Measurements from ENCODE around the gene NDC80.

The NDC80 gene

DNA sequence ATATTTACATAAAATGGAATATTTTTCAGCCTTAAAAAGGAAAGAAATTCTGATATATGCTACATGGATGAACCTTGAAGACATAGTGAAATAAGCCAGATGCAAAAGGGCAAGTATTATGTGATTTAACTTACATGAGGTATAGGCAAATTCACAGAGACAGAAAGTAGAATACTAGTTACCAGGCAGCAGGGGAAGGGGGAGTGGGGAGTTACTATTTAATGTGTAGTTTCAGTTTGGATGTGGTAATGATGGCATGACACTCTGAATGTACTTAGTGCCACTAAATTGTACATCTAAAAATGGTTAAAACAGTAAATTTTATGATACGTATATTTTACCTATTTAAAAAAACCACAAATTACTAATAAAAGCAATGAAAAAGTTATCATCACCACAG is 12.1 kb upstream of the NDC80 start:
- no peak for DNase-seq

DNA sequence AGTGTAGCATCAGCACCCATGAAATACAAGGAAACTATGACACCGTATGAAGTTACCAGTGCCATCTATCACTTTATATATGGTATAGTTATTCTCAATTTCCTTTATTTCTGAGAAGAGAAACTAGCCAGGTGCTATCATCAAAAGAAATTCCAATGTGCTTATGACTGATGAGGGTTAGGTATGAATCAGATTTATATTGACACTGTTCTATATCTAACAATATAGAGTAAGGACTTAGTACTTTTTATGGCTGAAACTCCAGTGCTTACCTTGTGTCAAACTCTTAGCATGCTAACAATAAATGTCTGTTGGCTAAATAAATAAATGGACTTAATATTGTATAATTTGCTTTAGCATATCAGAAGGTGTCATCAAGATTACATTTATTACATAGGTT is 7.0 kb upstream of the NDC80 start:
- no peak for DNase-seq

DNA sequence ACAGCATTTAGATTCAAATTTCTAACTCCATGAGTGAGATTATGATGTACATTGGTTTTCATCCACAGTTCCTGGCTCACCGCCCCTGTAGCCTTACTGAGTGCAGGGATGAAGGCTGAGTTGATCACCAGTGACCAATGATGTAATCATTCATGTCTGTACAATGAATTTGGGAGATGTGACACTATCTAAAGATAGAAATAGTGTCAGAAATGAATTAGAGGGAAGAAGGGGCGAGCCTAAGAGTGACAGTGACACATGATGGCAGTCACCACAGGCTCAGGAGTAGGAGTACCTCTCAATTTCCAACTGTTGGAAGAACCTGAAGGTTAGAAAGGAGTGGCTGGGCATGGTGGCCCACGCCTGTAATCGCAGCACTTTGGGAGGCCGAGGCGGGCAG is 3.2 kb upstream of the NDC80 start:
- DNase-seq: no peak

DNA sequence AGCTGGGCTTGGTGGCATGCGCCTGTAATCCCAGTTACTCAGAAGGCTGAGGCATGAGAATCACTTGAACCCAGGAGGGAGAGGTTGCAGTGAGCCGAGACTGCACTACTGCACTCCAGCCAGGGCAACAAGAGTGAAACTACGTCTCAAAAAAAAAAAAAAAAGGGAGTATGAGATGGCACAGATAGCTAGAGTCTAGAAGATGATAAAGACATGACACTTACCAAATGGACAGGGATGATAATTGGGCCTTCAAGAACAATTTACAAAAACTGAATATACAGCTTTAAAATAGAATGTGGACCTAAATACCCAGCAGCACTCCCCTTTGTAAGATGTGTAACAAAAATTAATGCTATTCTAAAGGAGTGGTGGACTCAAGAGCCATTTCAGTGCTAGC is 2.8 kb upstream of the NDC80 start:
- DNase-seq: no peak

GRCh38 chr18:2569338-2570207 is 1.8 kb upstream of the NDC80 start:
- no peak for DNase-seq

GRCh38 chr18:2570772-2571199 is 571 bp upstream of the NDC80 start:
- DNase-seq: peak; percentile 85

- peak; percentile 36 for DNase-seq
Measured at GRCh38 chr18:2572171-2572569, 813 bp downstream of the NDC80 start.

DNA sequence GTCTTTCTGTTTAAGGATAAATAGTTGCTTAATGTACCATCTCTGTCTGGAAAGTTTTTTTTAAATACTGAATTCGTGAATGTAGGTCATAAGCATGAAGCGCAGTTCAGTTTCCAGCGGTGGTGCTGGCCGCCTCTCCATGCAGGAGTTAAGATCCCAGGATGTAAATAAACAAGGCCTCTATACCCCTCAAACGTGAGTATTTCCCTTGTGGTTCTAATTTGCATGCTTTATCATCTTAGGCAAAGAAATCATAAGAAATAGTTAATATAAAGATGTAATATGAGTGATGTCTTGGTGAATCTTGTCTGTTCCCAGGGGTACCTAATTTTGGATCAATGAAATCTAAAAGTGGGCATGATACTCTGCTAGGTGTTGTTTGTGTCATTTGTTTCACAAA is 1.5 kb downstream of the NDC80 start:
- no peak for DNase-seq

GRCh38 chr18:2573408-2573807 is 2.1 kb downstream of the NDC80 start:
- no peak for DNase-seq

DNA sequence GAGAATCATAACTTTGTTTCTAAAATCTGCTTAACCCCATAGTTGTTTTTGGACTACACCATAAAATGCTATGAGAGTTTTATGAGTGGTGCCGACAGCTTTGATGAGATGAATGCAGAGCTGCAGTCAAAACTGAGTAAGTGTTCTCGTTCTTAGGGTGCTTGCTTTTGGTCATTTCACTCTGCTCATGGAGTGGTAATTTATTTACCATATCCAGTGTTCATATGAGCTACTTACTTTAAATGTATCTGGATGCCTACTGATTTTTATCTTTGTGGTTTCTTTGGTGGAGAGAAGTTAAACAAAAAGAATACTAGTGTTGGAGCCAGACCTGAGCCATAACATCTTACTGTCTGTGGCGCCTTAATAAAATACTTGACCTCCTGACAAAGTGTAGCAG is 16.4 kb downstream of the NDC80 start:
- DNase-seq: no peak

- no peak for DNase-seq
Measured at GRCh38 chr18:2588666-2589344, 17.4 kb downstream of the NDC80 start.

DNA sequence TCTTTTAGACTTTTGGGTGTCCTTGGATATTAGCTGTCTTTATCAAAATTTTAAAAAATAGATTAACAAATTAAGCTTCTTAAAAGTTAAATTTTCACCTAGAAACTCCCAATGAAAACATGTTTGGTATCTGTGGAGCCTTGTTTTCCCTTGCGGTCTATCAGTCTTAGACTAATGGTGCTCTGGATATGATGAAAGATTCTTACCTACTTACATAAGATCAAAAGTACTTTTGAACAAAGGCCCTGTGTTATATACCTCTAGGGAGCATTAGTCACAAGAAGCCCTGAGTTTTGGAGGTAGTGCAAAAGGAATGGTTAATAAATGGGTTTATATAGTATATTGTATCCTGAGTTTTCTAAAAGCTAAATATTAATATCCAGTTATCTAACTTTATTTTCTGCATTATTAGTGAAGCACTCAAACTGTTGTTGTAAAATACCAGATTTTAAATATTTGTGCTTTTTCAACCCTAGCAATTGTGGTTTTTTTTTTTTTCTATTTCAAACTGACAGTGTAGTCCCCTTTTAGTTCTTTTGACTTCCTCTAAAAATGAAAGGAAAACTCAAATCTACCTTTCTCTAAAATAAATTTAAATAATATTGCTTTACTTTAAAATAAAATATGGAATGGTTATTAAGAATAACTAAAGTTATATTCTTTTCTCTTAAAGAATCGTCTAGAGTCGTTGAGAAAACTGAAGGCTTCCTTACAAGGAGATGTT is 18.1 kb downstream of the NDC80 start:
- DNase-seq: no peak

- DNase-seq: no peak
Measured at GRCh38 chr18:2590303-2590702, 18.9 kb downstream of the NDC80 start.

- DNase-seq: no peak
Measured at GRCh38 chr18:2597639-2598038, 26.3 kb downstream of the NDC80 start.

- no peak for DNase-seq
Measured at GRCh38 chr18:2602844-2603243, 31.5 kb downstream of the NDC80 start.

GRCh38 chr18:2606335-2606734 is 35.0 kb downstream of the NDC80 start:
- DNase-seq: no peak

GRCh38 chr18:2609604-2610003 is 38.2 kb downstream of the NDC80 start:
- DNase-seq: no peak

DNA sequence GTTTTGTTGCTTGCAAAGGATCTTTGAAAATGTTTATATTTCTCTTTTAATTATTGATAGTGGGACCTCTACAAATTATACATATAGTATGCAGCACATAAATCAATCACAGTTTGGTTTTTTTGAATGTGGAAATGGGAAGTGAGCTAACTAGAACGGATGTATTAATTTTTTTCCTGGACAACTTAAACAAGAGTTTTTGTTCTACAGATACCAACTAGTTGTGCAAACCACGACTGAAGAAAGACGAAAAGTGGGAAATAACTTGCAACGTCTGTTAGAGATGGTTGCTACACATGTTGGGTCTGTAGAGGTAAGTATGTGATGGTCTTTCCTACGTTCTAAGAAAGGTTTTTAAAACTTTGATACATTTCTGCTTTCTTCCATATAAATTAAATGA is 39.2 kb downstream of the NDC80 start:
- no peak for DNase-seq

- DNase-seq: no peak
Measured at GRCh38 chr18:2612996-2613395, 41.6 kb downstream of the NDC80 start.

DNA sequence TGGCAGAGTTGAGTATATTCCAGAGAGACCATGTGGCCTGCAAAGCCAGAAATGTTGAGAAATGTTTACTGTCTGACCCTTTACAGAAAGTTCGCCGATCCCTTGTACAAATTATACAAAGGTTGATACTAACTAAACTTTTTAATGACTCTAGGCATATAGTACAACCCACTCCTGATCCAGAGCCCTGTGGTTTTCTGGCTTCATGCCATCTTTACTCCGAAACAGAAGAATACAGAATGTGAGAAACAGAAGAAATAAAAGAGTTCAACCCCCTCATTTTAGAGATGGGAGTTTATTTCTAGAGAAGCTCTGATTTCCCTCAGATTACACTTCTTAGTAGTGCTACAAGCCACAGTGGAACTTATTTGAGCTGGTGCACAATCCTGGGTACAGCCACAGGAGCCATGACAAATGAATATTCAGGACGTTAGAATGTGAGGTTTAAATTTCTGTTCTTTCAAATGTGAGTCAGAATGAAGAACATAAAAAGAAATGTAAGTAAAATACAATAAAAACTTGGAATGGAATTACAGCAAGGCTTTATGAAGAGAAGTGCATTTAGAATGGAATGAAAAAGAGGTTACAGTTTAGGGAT is 46.1 kb downstream of the NDC80 start:
- DNase-seq: no peak

GRCh38 chr18:2618009-2618408 is 46.7 kb downstream of the NDC80 start:
- DNase-seq: no peak

DNA sequence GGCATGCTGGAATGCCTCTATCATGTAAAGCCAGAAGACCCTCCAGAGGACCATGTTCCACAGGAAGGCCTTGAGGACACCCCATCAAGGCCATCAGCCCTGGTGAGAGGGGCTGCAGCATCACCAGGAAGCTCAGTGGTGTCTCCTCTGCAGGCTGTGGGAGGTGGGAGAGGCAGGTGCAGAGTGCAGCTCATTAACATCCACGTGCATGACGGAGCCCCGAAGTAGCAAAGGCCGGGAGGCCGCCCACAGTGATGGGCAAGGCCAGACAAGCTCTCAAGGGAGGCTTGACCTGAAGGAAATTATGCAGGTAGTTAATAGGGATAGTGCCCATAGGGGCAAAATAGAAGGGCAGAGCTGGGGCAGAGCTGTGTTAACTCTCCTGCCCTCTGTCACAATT is 53.9 kb downstream of the NDC80 start:
- DNase-seq: peak; percentile 59

DNA sequence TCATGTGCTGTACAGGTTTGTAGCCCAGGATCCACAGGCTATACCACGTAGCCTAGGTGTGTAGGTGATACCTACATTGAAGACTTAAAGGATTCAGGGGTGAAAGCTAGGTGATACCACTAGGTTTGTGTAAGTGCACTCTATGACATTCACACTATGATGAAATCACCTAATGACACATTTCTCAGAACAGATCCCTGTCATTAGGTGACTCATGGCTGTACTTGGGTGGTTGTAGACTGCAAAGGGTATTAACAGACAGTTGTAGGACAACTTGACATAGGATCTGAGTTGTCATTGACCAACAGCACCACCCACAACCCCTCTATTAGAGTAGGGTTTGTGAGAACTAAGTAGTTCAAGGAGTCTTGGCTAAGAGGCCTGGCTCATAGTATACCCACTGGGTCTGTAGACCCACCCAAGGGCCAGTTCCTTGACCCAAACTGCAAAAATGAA is 56.5 kb downstream of the NDC80 start:
- DNase-seq: no peak

All from NCI-H146 (cell line).